Fibroblast of mammary gland (primary cell): ENCODE data around the gene LRRC14B.
"Not testable (repeated sequence)": the region's sequence is repeated elsewhere in the genome, so short reads cannot be mapped to it uniquely, and the experiment has no call there.

ENCODE experiments used
- DNase-seq: peaks from one replicate; pipeline ENCODE4 v3.0.0-alpha.2; 2010; ENCODE audit warnings: low read depth
- H3K4me3 ChIP-seq: 2 replicates; pipeline ENCODE4 v1.5.1; 2011; ENCODE audit warnings: low read depth, mild to moderate bottlenecking, low read length, moderate library complexity; ENCODE audit not compliant: control insufficient read depth
- TF ChIP-seq, protein P1 (sequence below): conservative IDR thresholded peaks from 2 replicates; pipeline ENCODE4 v1.5.1; 2011; ENCODE audit warnings: low read depth, low read length, inconsistent platforms; ENCODE audit not compliant: control insufficient read depth, insufficient read depth

The LRRC14B gene

DNA sequence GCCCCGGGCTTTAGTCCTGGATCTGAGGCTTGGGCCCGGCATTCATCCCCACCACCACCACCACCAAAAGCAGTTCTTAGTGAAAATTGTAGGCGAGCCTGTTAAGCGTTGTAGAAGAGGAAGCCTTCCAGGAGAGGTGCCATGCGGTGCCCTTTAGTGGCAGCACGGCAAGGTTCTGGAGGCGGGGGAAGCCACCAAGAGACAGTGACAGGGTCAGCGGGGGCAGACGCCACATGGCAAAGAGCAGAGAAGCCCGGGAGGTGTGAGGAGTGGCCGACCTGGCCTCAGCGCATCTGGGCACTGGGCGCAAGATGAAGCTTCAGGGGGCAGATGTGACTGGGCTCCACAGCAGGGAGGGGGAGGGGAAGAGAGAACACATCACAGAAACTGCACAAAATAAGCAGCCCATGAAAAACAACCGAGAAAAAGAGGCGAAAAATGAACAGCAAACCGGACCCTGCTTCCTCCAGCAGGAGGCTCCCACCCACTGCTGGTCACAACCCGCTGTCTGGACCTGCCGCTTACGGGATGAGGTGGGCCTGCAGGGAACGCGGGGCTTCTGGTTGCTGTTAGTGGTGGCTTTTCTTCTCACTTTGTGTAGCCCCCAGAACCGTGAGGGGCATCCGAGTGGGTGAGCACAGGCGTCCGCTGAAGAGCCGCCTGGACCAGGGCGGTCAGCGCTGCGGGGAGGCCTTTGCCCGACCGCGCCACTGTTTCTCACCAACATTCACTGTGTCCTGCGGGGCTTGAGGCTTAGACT lies 4.3 kb downstream of the LRRC14B start:
- TF ChIP-seq, protein P1, sequence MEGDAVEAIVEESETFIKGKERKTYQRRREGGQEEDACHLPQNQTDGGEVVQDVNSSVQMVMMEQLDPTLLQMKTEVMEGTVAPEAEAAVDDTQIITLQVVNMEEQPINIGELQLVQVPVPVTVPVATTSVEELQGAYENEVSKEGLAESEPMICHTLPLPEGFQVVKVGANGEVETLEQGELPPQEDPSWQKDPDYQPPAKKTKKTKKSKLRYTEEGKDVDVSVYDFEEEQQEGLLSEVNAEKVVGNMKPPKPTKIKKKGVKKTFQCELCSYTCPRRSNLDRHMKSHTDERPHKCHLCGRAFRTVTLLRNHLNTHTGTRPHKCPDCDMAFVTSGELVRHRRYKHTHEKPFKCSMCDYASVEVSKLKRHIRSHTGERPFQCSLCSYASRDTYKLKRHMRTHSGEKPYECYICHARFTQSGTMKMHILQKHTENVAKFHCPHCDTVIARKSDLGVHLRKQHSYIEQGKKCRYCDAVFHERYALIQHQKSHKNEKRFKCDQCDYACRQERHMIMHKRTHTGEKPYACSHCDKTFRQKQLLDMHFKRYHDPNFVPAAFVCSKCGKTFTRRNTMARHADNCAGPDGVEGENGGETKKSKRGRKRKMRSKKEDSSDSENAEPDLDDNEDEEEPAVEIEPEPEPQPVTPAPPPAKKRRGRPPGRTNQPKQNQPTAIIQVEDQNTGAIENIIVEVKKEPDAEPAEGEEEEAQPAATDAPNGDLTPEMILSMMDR = peak; percentile 22
- H3K4me3 ChIP-seq = no peak overlapping the region
- DNase-seq = no peak

DNA sequence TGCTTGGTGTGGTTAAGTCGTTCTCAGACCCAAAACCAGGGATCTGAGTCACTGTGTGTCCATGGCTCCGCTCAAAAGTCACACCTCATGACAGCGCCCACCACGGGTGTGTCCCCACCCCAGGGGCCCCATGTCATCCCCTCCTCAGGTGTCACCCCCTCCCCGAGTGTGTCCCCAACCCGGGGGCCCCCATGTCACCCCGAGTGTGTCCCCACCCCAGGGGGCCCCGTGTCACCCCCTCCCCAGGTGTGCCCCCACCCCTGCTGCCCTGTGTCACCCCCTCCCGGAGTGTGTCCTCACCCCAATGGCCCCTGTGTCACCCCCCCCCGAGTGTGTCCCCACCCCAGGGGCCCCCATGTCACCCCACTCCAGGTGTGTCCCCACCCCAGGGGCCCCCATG lies 5.1 kb downstream of the LRRC14B start:
- no peak overlapping the region for H3K4me3 ChIP-seq
- DNase-seq = no peak
- TF ChIP-seq, protein P1 = no peak

DNA sequence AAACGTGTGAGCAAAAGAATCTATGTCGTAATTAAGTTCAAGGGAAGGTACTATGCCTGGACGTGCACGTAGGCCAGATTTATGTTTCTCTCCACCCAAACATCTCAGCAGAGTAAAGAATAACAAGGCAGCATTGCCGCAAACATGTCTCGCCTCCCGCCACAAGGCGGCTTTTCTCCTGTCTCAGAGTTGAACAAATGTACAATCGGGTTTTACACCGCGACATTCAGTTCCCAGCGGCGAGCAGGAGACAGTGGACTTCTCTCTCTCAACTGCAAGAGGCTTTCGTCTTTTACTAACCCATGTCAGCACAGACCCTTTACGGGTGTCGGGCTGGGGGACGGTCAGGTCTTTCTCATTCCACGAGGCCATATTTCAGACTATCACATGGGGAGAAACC lies 5.7 kb downstream of the LRRC14B start:
- TF ChIP-seq, protein P1 = peak; percentile 18
- DNase-seq = peak; percentile 42
- H3K4me3 ChIP-seq = not testable (repeated sequence)

DNA sequence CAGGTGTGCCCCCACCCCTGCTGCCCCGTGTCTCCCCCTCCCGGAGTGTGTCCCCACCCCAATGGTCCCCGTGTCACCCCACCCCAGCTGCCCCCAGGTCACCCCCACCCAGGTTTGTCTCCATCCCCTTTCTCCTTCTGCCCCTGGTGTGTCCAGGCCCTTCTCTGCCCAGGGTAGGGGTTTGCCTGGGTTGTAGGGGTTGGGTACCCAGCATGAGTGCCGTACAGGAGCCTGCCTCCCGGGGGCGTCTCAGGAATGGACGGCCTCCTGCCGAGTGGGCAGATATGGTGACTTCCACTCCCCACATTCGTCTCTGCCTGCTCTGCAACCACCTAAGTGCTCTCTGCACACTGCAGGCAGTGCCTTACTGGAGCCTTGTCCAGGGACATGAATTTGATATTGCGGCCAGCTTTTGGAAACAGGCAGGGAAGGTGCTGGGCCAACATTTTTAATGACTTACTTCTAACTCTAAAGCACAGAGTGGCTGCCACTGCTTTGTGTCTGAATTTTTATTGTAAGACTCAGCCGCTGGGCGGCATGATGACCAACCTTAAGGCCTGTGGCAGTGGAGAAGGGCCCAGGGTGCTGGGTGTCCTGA lies 6.7 kb downstream of the LRRC14B start:
- no peak for DNase-seq
- no peak overlapping the region for H3K4me3 ChIP-seq
- TF ChIP-seq, protein P1 = no peak

DNA sequence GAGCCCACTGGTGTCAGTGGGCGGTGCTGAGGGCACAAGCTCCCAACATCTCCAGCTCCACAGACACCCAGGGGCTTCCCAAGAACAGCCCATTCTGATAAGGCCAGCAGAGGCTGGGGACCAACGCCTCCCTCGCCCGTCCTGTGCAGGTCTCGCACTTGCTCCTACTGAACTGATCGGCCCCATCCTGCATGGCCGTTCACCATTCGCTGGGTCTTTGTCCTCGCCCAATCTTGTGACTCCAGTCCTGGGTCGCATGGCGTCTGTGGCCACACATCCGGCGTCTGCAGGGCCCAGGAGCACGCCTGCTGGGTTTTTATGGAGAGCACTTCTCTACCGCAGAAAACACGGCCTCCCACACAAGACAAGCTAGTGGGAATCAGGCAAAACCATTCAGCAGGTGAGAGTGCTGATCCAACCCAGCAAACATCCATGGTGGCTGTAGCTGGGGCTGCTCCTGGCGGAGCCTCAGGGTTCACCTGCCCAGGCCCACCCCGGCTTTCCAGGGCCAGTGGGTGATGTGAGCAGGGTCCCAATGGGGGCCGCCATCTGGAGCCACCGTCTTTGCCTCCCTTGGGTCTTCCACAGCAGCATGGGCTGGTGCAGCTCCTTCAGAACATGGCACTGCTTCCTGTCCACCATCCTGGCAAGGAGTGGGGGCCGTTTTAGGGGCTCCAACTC lies 7.4 kb downstream of the LRRC14B start:
- DNase-seq = no peak
- no peak overlapping the region for H3K4me3 ChIP-seq
- TF ChIP-seq, protein P1 = no peak

DNA sequence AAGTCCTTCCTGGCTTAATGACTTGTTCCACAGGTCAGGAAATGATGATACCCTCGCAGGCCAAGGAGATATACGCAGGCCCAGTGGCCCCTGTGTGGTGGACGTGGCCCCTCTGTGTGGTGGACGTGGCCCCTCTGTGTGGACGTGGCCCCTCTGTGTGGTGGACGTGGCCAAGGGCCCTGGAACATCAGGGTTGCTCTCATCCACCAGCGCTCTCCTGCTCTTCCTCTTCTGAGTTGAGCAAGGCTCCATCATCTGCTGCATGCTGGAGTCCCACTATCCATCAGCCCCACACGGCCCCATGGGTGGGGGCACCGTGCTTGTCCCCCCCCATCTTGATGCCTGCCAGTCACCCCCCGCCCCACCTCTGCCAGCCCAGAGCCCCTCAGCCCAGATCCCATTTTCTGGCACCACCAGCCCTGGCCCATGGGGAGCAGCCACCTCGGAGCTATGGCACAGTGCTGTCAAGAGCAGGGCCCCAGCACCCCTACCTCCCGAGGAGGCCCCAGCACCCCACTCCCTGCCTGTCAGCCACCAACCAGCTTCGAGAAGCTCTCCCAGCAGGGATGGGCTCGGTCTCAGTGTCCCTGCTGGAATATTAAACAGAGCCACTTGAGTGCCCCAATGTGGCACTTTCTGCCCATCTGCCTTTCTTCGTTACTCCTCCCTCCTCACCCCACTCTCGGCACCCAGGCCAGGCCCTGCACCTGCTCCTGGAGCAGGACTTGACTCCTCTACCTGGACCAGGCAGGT lies 8.1 kb downstream of the LRRC14B start:
- no peak overlapping the region for H3K4me3 ChIP-seq
- TF ChIP-seq, protein P1 = no peak
- DNase-seq = no peak
